A549 (cell line): ENCODE data around the gene SLC25A39. TPM values are rescaled to one million over a fixed set of nuclear protein-coding genes. Genes with fewer than 3 reads are reported as not detected.
A peak's percentile ranks its signal among the peaks of the same experiment; 100 is the strongest.

Experiments
- ATAC-seq, 2 experiments: fragments of 200-7000 bp in 1 of 2; fragments of >200 bp in 1 of 2; cut with Nextera tagmentation in 1 of 2; cut with Tn5 transposase in 1 of 2; 3 replicates each; pipeline versions ENCODE4 v1.8.0 to v1.9.1; 2018 to 2020; ENCODE audit warnings: mild to moderate bottlenecking in 1 of 2, moderate library complexity in 1 of 2
- CTCF ChIA-PET: fragments of 300-600 bp; sonication (Branson Sonifier 250); formaldehyde crosslinking; extraction: SDS; loops from one replicate; lab custom pipeline; 2021; ENCODE audit warnings: antibody characterized with exemption, inconsistent platforms; lab: Yijun Ruan, JAX
- POLR2A ChIA-PET: fragments of 350-600 bp; formaldehyde crosslinking; extraction: SDS; loops from one replicate; lab custom pipeline; 2021; ENCODE audit warnings: antibody characterized with exemption, inconsistent platforms; lab: Yijun Ruan, JAX
- DNase-seq, 2 experiments: peaks; one replicate each; pipeline versions ENCODE4 v3.0.0 to v3.0.0-alpha.2; 2011 to 2016; ENCODE audit warnings: low read depth in 1 of 2, low spot score in 1 of 2
- FAIRE-seq: peaks from 2 replicates; lab custom pipeline; 2011; peaks lifted over from hg19 to GRCh38; lab: Jason Lieb, UNC
- H3K27ac ChIP-seq, 2 experiments: fragments of >200 bp; sonication (Bioruptor Twin); formaldehyde crosslinking; 3 replicates each; pipeline ENCODE4 v1.5.1; 2016 to 2017
- H3K4me1 ChIP-seq: fragments of >200 bp; sonication (Bioruptor Twin); formaldehyde crosslinking; 3 replicates; pipeline ENCODE4 v1.6.1; 2016
- H3K4me2 ChIP-seq: fragments of >200 bp; sonication (Bioruptor Twin); formaldehyde crosslinking; 3 replicates; pipeline ENCODE4 v1.6.1; 2016
- H3K4me3 ChIP-seq: fragments of >200 bp; sonication (Bioruptor Twin); formaldehyde crosslinking; 3 replicates; pipeline ENCODE4 v1.5.1; 2016
- H3K9me3 ChIP-seq: fragments of >200 bp; sonication (Bioruptor Twin); formaldehyde crosslinking; 3 replicates; pipeline ENCODE4 v1.6.1; 2016
- NFE2L2 ChIP-seq: fragments of 150-350 bp; conservative IDR thresholded peaks from 2 replicates; pipeline ENCODE4 v1.6.1; 2014; ENCODE audit warnings: low read length
- TFCP2L1 ChIP-seq: fragments of 250-450 bp; sonication (Bioruptor Pico); IDR thresholded peaks from 2 replicates; pipeline ENCODE4 v1.5.0; 2021; ENCODE audit warnings: mild to moderate bottlenecking
- WGBS: methylation state at CpG from one replicate; pipeline ENCODE4 v1.1.6; 2017; ENCODE audit errors: missing lambda C conversion rate; 5-methylcytosine and 5-hydroxymethylcytosine counted together
- polyA plus RNA-seq, 4 experiments: library from polyadenylated mRNA; depleted of rRNA in 3 of 4; stranded (reverse); fragments of >200 nt; fragmentation: RNase III in 1 of 4; extraction: RNeasy Plus Mini Kit Qiagen cat#74134 plus additional on column Dnase treatment in 1 of 4; gene quantifications; 2 replicates in 3 of 4; 3 replicates in 1 of 4; pipeline ENCODE4 v1.2.3, GENCODE V29; 2011 to 2017
- small RNA-seq, 6 experiments: library from RNA; depleted of rRNA; stranded (forward); fragments of <200 nt; gene quantifications; one replicate each; pipeline ENCODE3, GENCODE V24; 2012
- TF ChIP-seq, protein P1 (sequence below): fragments of 450-650 bp; IDR thresholded peaks from 2 replicates; pipeline ENCODE4 v1.6.1; 2014; ENCODE audit warnings: antibody characterized with exemption

Gene SLC25A39
- polyA plus RNA-seq, 2 of the 4 experiments (the other 2 are of a cell fraction): 80.9 to 154 TPM

DNA sequence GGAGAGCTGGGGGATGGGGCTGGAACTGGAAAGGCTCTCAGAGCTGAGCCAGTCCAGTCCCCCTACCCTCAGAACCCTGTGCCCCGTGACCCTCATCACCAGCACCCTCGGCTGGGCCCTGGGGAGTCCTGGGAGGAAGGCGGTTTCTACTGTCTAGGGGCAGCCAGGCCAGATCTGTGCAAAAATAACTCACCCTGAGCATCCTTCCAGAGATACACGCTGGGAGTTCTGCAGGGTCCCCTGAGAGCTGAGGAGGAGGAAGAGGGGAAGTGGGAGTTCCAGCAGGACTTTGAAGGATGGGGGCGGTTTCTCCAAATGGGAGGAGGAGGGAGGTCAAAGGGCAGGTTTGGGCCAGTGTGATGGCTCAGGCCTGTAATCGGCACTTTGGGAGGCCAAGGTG lies 51.7 kb downstream of the SLC25A39 start:
- ChIA-PET CTCF (interaction anchor here (0.6 to 1.9 kb wide), 7 partner anchors 10 to 597 kb away, joined by 3 to 5 read pairs (median 4); no protein-coding TSS in a partner anchor), POLR2A (no interaction called here)
- H3K4me3 ChIP-seq: no peak overlapping the region
- H3K4me1 ChIP-seq: no peaks in the 10 kb centered on the region
- TF ChIP-seq TFCP2L1 (CRISPR knock-in tag): no peak
- TF ChIP-seq, protein P1, sequence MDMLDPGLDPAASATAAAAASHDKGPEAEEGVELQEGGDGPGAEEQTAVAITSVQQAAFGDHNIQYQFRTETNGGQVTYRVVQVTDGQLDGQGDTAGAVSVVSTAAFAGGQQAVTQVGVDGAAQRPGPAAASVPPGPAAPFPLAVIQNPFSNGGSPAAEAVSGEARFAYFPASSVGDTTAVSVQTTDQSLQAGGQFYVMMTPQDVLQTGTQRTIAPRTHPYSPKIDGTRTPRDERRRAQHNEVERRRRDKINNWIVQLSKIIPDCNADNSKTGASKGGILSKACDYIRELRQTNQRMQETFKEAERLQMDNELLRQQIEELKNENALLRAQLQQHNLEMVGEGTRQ: no peak
- TF ChIP-seq NFE2L2: no peak
- H3K4me2 ChIP-seq: no peak overlapping the region
- ATAC-seq (no peak; a peak in 1 of 6 replicates), DNase-seq (no peak), FAIRE-seq (no peak)
- 82% methylated on average over 6 of the region's 6 CpGs for WGBS
- H3K9me3 ChIP-seq: no peaks in the 10 kb centered on the region
- H3K27ac ChIP-seq: no peak overlapping the region

GRCh38 chr17:44272321-44272951 lies 52.2 kb downstream of the SLC25A39 start:
- POLR2A ChIA-PET: no interaction called here

More at GRCh38 chr17:44272321-44272951, 52.2 kb downstream of the SLC25A39 start:
- Histone ChIP-seq H3K4me3 (no peak overlapping the region), H3K27ac (no peak overlapping the region), H3K9me3 (no peaks in the 10 kb centered on the region), H3K4me2 (no peak overlapping the region), H3K4me1 (no peaks in the 10 kb centered on the region)
- DNase-seq (no peak), ATAC-seq (peak in 1 of 2 experiments; percentile 26; a peak in 2 of 6 replicates), FAIRE-seq (no peak)
- WGBS: 48% methylated on average over 13 of the region's 13 CpGs
- CTCF ChIA-PET: interaction anchor here (0.6 to 1.7 kb wide), 5 partner anchors 10 to 596 kb away, joined by 3 to 5 read pairs (median 4); no protein-coding TSS in a partner anchor
- TF ChIP-seq NFE2L2 (no peak), TFCP2L1 (CRISPR knock-in tag) (no peak)

Small RNAs within 50 kb of the gene (small RNA-seq; reads per million reads assigned to genes)
- gene RF00012: 0 reads per million in 6 experiments
- gene RN7SL507P: 0 to 0.35 (median 0) reads per million in 6 experiments
- 0 to 1.0 (median 0) reads per million in 6 experiments for gene RNU6-453P

Other genes with a start within 250 kb of the SLC25A39 start
- 3.1 and 5.7 TPM in 2 replicates for gene HDAC5, start 201.2 kb downstream of the SLC25A39 start, polyA plus RNA-seq (2011; rRNA removed)
- gene HDAC5, start 201.2 kb downstream of the SLC25A39 start, polyA plus RNA-seq (2017; fragmentation: RNase III; extraction: RNeasy Plus Mini Kit Qiagen cat#74134 plus additional on column Dnase treatment): 3.2 to 7.1 TPM (median 4.5 TPM) in 3 replicates
- 5.4 and 5.6 TPM in 2 replicates for gene HROB, start 182.9 kb downstream of the SLC25A39 start, polyA plus RNA-seq (2011; rRNA removed)
- 6.0 to 7.1 TPM (median 6.8 TPM) in 3 replicates for gene HROB, start 182.9 kb downstream of the SLC25A39 start, polyA plus RNA-seq (2017; fragmentation: RNase III; extraction: RNeasy Plus Mini Kit Qiagen cat#74134 plus additional on column Dnase treatment)
- 0.05 TPM in 1 of 2 replicates, not detected in the other for gene ASB16, start 154.1 kb downstream of the SLC25A39 start, polyA plus RNA-seq (2011; rRNA removed)
- gene ASB16, start 154.1 kb downstream of the SLC25A39 start, polyA plus RNA-seq (2017; fragmentation: RNase III; extraction: RNeasy Plus Mini Kit Qiagen cat#74134 plus additional on column Dnase treatment): 0.12 to 0.16 TPM (median 0.15 TPM) in 3 replicates
- gene TMUB2, start 137.9 kb downstream of the SLC25A39 start, polyA plus RNA-seq (2011; rRNA removed): 36.2 and 43.3 TPM in 2 replicates
- gene TMUB2, start 137.9 kb downstream of the SLC25A39 start, polyA plus RNA-seq (2017; fragmentation: RNase III; extraction: RNeasy Plus Mini Kit Qiagen cat#74134 plus additional on column Dnase treatment): 37.6 to 44.4 TPM (median 42.0 TPM) in 3 replicates
- gene ATXN7L3, start 124.9 kb downstream of the SLC25A39 start, polyA plus RNA-seq (2011; rRNA removed): 65.7 and 72.7 TPM in 2 replicates
- 54.0 to 66.2 TPM (median 60.5 TPM) in 3 replicates for gene ATXN7L3, start 124.9 kb downstream of the SLC25A39 start, polyA plus RNA-seq (2017; fragmentation: RNase III; extraction: RNeasy Plus Mini Kit Qiagen cat#74134 plus additional on column Dnase treatment)
- 39.8 and 44.0 TPM in 2 replicates for gene UBTF, start 105.1 kb downstream of the SLC25A39 start, polyA plus RNA-seq (2011; rRNA removed)
- gene UBTF, start 105.1 kb downstream of the SLC25A39 start, polyA plus RNA-seq (2017; fragmentation: RNase III; extraction: RNeasy Plus Mini Kit Qiagen cat#74134 plus additional on column Dnase treatment): 75.0 to 76.2 TPM (median 75.5 TPM) in 3 replicates
- gene SLC4A1, start 56.7 kb downstream of the SLC25A39 start, polyA plus RNA-seq (2011; rRNA removed): 0.03 TPM in 1 of 2 replicates, not detected in the other
- not detected in 3 replicates for gene SLC4A1, start 56.7 kb downstream of the SLC25A39 start, polyA plus RNA-seq (2017; fragmentation: RNase III; extraction: RNeasy Plus Mini Kit Qiagen cat#74134 plus additional on column Dnase treatment)
- 0.45 and 0.57 TPM in 2 replicates for gene RUNDC3A, start 16.2 kb downstream of the SLC25A39 start, polyA plus RNA-seq (2011; rRNA removed)
- gene RUNDC3A, start 16.2 kb downstream of the SLC25A39 start, polyA plus RNA-seq (2017; fragmentation: RNase III; extraction: RNeasy Plus Mini Kit Qiagen cat#74134 plus additional on column Dnase treatment): 0.21 to 0.48 TPM (median 0.22 TPM) in 3 replicates
- gene GRN, start 20.5 kb upstream of the SLC25A39 start, polyA plus RNA-seq (2011; rRNA removed): 111 and 147 TPM in 2 replicates
- 146 to 198 TPM (median 197 TPM) in 3 replicates for gene GRN, start 20.5 kb upstream of the SLC25A39 start, polyA plus RNA-seq (2017; fragmentation: RNase III; extraction: RNeasy Plus Mini Kit Qiagen cat#74134 plus additional on column Dnase treatment)
- gene FAM171A2, start 39.0 kb upstream of the SLC25A39 start, polyA plus RNA-seq (2011; rRNA removed): 1.8 and 2.7 TPM in 2 replicates
- 3.0 to 4.2 TPM (median 3.9 TPM) in 3 replicates for gene FAM171A2, start 39.0 kb upstream of the SLC25A39 start, polyA plus RNA-seq (2017; fragmentation: RNase III; extraction: RNeasy Plus Mini Kit Qiagen cat#74134 plus additional on column Dnase treatment)
- gene ITGA2B, start 64.8 kb upstream of the SLC25A39 start, polyA plus RNA-seq (2011; rRNA removed): 1.3 TPM in 2 replicates
- gene ITGA2B, start 64.8 kb upstream of the SLC25A39 start, polyA plus RNA-seq (2017; fragmentation: RNase III; extraction: RNeasy Plus Mini Kit Qiagen cat#74134 plus additional on column Dnase treatment): 2.2 to 4.4 TPM (median 4.1 TPM) in 3 replicates
- 24.9 and 27.3 TPM in 2 replicates for gene GPATCH8, start 178.6 kb upstream of the SLC25A39 start, polyA plus RNA-seq (2011; rRNA removed)
- gene GPATCH8, start 178.6 kb upstream of the SLC25A39 start, polyA plus RNA-seq (2017; fragmentation: RNase III; extraction: RNeasy Plus Mini Kit Qiagen cat#74134 plus additional on column Dnase treatment): 20.6 to 21.7 TPM (median 21.7 TPM) in 3 replicates
- 25.8 and 26.9 TPM in 2 replicates for gene FZD2, start 232.7 kb upstream of the SLC25A39 start, polyA plus RNA-seq (2011; rRNA removed)
- 42.0 to 62.4 TPM (median 54.9 TPM) in 3 replicates for gene FZD2, start 232.7 kb upstream of the SLC25A39 start, polyA plus RNA-seq (2017; fragmentation: RNase III; extraction: RNeasy Plus Mini Kit Qiagen cat#74134 plus additional on column Dnase treatment)